22Rv1 (cell line): Measurements from ENCODE around the gene ANK2.

ENCODE experiments used
- ZFX ChIP-seq: fragments of 450-650 bp; IDR thresholded peaks from 2 replicates; pipeline ENCODE4 v1.6.1; 2017; ENCODE audit warnings: antibody characterized with exemption, borderline replicate concordance
- TF ChIP-seq, protein P1 (sequence below): fragments of 450-650 bp; IDR thresholded peaks from 2 replicates; pipeline ENCODE4 v1.5.1; 2017; ENCODE audit warnings: mild to moderate bottlenecking

DNA sequence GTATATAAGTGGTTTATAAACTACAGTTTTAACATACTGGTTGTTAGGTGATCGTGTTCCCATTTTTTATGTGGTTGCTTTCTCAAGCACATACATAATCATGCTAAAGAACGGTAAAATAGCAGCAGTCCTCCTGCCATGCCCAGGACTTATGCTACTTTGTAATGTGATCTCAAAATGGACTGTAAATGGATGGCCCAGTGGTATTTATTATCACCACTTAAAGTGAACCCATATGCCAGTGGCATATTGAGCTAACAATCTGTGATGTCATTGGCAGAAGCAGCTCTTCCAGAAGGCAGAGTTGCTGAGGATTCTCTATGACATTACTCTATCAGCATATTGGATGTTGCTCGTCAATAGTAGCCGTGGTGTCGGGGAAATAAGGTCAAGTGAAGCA is 28.6 kb downstream of the ANK2 start:
- TF ChIP-seq, protein P1, sequence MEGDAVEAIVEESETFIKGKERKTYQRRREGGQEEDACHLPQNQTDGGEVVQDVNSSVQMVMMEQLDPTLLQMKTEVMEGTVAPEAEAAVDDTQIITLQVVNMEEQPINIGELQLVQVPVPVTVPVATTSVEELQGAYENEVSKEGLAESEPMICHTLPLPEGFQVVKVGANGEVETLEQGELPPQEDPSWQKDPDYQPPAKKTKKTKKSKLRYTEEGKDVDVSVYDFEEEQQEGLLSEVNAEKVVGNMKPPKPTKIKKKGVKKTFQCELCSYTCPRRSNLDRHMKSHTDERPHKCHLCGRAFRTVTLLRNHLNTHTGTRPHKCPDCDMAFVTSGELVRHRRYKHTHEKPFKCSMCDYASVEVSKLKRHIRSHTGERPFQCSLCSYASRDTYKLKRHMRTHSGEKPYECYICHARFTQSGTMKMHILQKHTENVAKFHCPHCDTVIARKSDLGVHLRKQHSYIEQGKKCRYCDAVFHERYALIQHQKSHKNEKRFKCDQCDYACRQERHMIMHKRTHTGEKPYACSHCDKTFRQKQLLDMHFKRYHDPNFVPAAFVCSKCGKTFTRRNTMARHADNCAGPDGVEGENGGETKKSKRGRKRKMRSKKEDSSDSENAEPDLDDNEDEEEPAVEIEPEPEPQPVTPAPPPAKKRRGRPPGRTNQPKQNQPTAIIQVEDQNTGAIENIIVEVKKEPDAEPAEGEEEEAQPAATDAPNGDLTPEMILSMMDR: no peak
- no peak for TF ChIP-seq ZFX
